Activated CD4-positive, alpha-beta T cell treated with anti-CD3 and anti-CD28 coated beads, Interleukin-2, Interleukin-4, amounts not matched to agents 100 ng/mL and 50 ng/mL, durations not matched to agents 16 hours and 8 hours (primary cell): ENCODE measurements around the gene PLAC8L1.

Experiments
- DNase-seq: peaks from one replicate; pipeline ENCODE4 v3.0.0-alpha.2; 2020; ENCODE audit warnings: low spot score

Gene PLAC8L1

GRCh38 chr5:146042628-146043279, 62.6 kb downstream of the PLAC8L1 start:
- DNase-seq: no peak

- peak; percentile 9 for DNase-seq
Observed at GRCh38 chr5:146041180-146041789, 64.1 kb downstream of the PLAC8L1 start.

GRCh38 chr5:146040527-146040926, 64.8 kb downstream of the PLAC8L1 start:
- no peak for DNase-seq

GRCh38 chr5:146039420-146039819, 66.0 kb downstream of the PLAC8L1 start:
- DNase-seq: no peak

GRCh38 chr5:146034605-146035004, 70.8 kb downstream of the PLAC8L1 start:
- no peak for DNase-seq
